Endodermal cell (in vitro differentiated cells): Measurements from ENCODE around the gene AMHR2. TPM values are rescaled to one million over a fixed set of nuclear protein-coding genes. Genes with fewer than 3 reads are reported as not detected.

Experiments
- DNase-seq: peaks from one replicate; pipeline ENCODE4 v3.0.0-alpha.2; 2017
- H3K27ac ChIP-seq: 2 replicates; pipeline ENCODE4 v1.5.1; 2013; ENCODE audit warnings: mild to moderate bottlenecking, low read depth, low read length, moderate library complexity
- H3K27me3 ChIP-seq: 2 replicates; pipeline ENCODE4 v1.6.1; 2013; ENCODE audit warnings: mild to moderate bottlenecking, low read length, moderate library complexity; ENCODE audit not compliant: insufficient read depth, control insufficient read depth, poor library complexity, severe bottlenecking
- H3K36me3 ChIP-seq: 2 replicates; pipeline ENCODE4 v1.7.0; 2013; ENCODE audit warnings: mild to moderate bottlenecking, low read length, moderate library complexity; ENCODE audit not compliant: control insufficient read depth, insufficient read depth
- H3K4me1 ChIP-seq: one replicate; pipeline ENCODE4 v1.7.0; 2013; ENCODE audit warnings: low read length; ENCODE audit not compliant: control insufficient read depth, insufficient read depth
- H3K4me3 ChIP-seq: 2 replicates; pipeline ENCODE4 v1.5.1; 2013; ENCODE audit warnings: mild to moderate bottlenecking, low read length, moderate library complexity
- H3K9ac ChIP-seq: 2 replicates; pipeline ENCODE4 v1.6.1; 2013; ENCODE audit warnings: mild to moderate bottlenecking, low read length, moderate library complexity; ENCODE audit not compliant: poor library complexity, severe bottlenecking; ENCODE audit errors: extremely low read depth
- H3K9me3 ChIP-seq: 2 replicates; pipeline ENCODE4 v1.6.1; 2013; ENCODE audit warnings: mild to moderate bottlenecking, low read length, moderate library complexity; ENCODE audit not compliant: control insufficient read depth
- H3K27ac Mint-ChIP-seq: 2 replicates; pipeline ENCODE4 v1.8.0; 2020; ENCODE audit warnings: mixed read lengths
- H3K27me3 Mint-ChIP-seq: 2 replicates; pipeline ENCODE4 v1.8.0; 2021; ENCODE audit warnings: mild to moderate bottlenecking, mixed read lengths; ENCODE audit not compliant: insufficient read depth
- H3K36me3 Mint-ChIP-seq: 2 replicates; pipeline ENCODE4 v1.8.0; 2020; ENCODE audit warnings: low read depth, mixed read lengths
- H3K4me1 Mint-ChIP-seq: 2 replicates; pipeline ENCODE4 v1.8.0; 2020; ENCODE audit warnings: mixed read lengths
- H3K4me3 Mint-ChIP-seq: 2 replicates; pipeline ENCODE4 v1.8.0; 2020; ENCODE audit warnings: mild to moderate bottlenecking, moderate library complexity, mixed read lengths
- H3K9me3 Mint-ChIP-seq: 2 replicates; pipeline ENCODE4 v1.8.0; 2020; ENCODE audit warnings: mild to moderate bottlenecking, mixed read lengths
- WGBS, 2 experiments: methylation state at CpG; one replicate each; pipeline versions ENCODE4 v1.1.5 to v1.1.7; 2013; ENCODE audit warnings: missing lambda C conversion rate in 2 of 2, mixed read lengths in 1 of 2; ENCODE audit not compliant: insufficient coverage in 1 of 2, insufficient read length in 1 of 2; 5-methylcytosine and 5-hydroxymethylcytosine counted together
- total RNA-seq, 2 donors: library from RNA; stranded (reverse); fragmentation: NEBNext Ultra II Directional in 1 of 2; extraction: Animal tissue kit (Norgen Biotek cat#: 25700) in 1 of 2; gene quantifications; 2 replicates in 1 of 2; 3 replicates in 1 of 2; pipeline ENCODE4 v1.2.1, GENCODE V29; 2021
- TF ChIP-seq, protein P1 (sequence below): fragments of 200-600 bp; sonication (generic); conservative IDR thresholded peaks from 2 replicates; pipeline ENCODE4 v1.5.0; 2021; ENCODE audit warnings: antibody characterized with exemption, mild to moderate bottlenecking

Gene AMHR2
- total RNA-seq, 2 donors from 2014 or later = 17.1 to 23.6 TPM

DNA sequence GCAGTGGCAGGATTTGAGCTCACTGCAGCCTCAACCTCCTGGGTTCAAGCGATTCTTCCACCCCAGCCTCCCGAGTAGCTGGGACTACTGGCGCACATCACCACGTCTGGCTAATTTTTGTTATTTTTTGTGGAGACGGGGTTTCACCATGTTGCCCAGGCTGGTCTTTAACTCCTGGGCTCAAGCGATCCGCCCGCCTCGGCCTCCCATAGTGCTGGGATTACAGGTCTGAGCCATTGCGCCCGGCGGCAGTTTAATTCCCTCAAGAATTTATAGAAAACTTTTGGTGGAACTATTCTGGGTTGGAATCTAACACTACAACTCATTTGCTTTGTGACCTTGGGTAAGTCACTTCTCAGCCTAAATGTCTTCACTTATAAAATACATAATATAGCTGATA lies 45.4 kb upstream of the AMHR2 start:
- H3K36me3 Mint-ChIP-seq = peaks cover 15% of the 10 kb centered on the region
- H3K4me1 Mint-ChIP-seq = peaks cover 27% of the 10 kb centered on the region
- H3K9me3 Mint-ChIP-seq = no peaks in the 10 kb centered on the region
- TF ChIP-seq, protein P1, sequence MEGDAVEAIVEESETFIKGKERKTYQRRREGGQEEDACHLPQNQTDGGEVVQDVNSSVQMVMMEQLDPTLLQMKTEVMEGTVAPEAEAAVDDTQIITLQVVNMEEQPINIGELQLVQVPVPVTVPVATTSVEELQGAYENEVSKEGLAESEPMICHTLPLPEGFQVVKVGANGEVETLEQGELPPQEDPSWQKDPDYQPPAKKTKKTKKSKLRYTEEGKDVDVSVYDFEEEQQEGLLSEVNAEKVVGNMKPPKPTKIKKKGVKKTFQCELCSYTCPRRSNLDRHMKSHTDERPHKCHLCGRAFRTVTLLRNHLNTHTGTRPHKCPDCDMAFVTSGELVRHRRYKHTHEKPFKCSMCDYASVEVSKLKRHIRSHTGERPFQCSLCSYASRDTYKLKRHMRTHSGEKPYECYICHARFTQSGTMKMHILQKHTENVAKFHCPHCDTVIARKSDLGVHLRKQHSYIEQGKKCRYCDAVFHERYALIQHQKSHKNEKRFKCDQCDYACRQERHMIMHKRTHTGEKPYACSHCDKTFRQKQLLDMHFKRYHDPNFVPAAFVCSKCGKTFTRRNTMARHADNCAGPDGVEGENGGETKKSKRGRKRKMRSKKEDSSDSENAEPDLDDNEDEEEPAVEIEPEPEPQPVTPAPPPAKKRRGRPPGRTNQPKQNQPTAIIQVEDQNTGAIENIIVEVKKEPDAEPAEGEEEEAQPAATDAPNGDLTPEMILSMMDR = no peak
- Histone ChIP-seq H3K9me3 (no peaks in the 10 kb centered on the region), H3K27ac (no peak overlapping the region), H3K27me3 (no peaks in the 10 kb centered on the region), H3K9ac (peak overlapping the region; percentile 76), H3K4me1 (peaks cover 14% of the 10 kb centered on the region), H3K4me3 (no peak overlapping the region), H3K36me3 (peaks cover 18% of the 10 kb centered on the region)
- H3K4me3 Mint-ChIP-seq = no peak overlapping the region
- H3K27me3 Mint-ChIP-seq = no peaks in the 10 kb centered on the region
- H3K27ac Mint-ChIP-seq = peak overlapping the region; percentile 70
- WGBS, 2 experiments = 87 to 97% methylated on average over 9 to 12 of the region's 12 CpGs
- no peak for DNase-seq

DNA sequence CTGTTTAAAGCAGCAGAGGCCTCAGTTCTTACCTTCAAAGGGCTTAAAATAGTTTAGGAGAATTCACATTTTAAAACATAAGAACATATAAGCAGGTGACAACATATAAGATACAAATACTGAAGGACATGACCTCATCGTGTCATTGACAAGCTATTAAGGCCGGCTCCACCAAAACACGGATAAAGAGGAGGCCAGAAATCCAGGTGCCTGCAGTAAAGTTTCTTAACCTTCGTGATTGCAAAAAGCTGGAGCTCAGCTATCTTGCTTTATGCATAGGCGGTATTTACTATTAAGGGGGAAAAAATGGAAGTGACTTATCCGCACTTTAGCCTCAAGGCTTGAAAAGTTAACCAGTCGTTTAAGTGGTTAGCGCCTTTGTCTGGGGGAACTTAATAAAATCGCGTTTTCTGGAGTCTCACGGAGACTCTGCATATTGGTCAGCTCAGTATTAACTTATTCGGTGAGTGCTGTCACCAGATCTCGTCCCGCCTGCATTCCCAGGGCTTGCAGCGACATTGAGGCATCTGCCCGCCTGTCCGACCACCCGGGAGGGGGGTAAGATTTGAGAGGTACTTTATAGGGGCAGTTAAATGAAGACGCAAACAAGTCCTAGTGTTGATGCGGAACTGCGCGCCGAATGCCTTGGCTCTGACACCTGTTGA lies 44.8 kb upstream of the AMHR2 start:
- WGBS, 2 experiments = 28 to 37% methylated on average over 21 to 23 of the region's 23 CpGs
- Mint-ChIP-seq H3K27ac (no peak overlapping the region), H3K4me1 (peaks cover 32% of the 10 kb centered on the region), H3K4me3 (no peak overlapping the region), H3K36me3 (peaks cover 21% of the 10 kb centered on the region), H3K27me3 (no peaks in the 10 kb centered on the region), H3K9me3 (no peaks in the 10 kb centered on the region)
- Histone ChIP-seq H3K4me3 (peak overlapping the region; percentile 85), H3K36me3 (peaks cover 23% of the 10 kb centered on the region), H3K9ac (peak overlapping the region; percentile 76), H3K27me3 (no peaks in the 10 kb centered on the region), H3K27ac (peak overlapping the region; percentile 75), H3K4me1 (peaks cover 14% of the 10 kb centered on the region), H3K9me3 (no peaks in the 10 kb centered on the region)
- DNase-seq = no peak
- TF ChIP-seq, protein P1 = no peak

DNA sequence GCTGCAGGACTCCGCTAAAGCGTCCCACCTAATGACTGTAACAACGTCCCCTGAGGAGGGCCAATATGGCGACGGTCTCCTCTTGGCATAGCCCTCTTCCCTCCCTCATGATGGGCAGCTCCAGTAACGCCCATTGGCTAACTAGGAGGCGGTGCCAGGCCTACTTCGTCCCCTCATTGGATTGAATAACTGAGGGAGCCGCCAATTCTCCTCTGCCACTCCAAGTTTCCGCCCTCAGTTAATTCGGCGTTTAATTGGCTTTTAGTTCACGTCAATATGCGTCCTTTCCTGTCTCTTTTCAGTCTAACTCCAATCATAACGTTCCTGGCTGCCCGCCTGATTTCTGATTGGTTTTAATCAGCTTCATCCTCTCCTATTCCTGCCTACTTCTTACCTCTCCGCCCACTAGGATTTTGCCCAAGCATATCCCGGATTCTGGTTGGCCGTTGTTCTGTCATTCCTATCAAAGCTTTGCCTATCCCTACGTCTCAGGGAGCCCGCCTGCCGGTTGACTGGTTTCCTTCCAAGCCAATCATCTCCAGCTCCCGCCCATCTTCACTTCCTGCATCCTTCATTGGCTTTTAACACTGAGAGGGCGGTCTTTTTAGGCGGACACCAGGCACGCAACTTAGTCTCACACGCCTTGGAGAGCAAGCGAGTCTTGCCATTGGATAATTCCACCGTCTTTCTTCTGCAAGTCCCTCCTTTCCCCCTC lies 44.1 kb upstream of the AMHR2 start:
- Mint-ChIP-seq H3K4me3 (no peak overlapping the region), H3K36me3 (peaks cover 26% of the 10 kb centered on the region), H3K27me3 (no peaks in the 10 kb centered on the region), H3K4me1 (peaks cover 35% of the 10 kb centered on the region), H3K27ac (no peak overlapping the region), H3K9me3 (no peaks in the 10 kb centered on the region)
- peak overlapping the region; percentile 76 for H3K9ac ChIP-seq
- H3K36me3 ChIP-seq = peaks cover 27% of the 10 kb centered on the region
- H3K9me3 ChIP-seq = no peaks in the 10 kb centered on the region
- H3K4me1 ChIP-seq = peaks cover 14% of the 10 kb centered on the region
- peak; percentile 100 for DNase-seq
- 0% methylated on average over 29 of the region's 29 CpGs for WGBS, 2 experiments
- H3K27ac ChIP-seq = peak overlapping the region; percentile 75
- peak overlapping the region; percentile 85 for H3K4me3 ChIP-seq
- TF ChIP-seq, protein P1 = no peak
- H3K27me3 ChIP-seq = no peaks in the 10 kb centered on the region
